HG03280 (cell line): ENCODE measurements around the gene ADCY9.
"Not testable (repeated sequence)": the region's sequence is repeated elsewhere in the genome, so short reads cannot be mapped to it uniquely, and the experiment has no call there.

Experiments
- ATAC-seq: cut with Tn5 transposase; IDR thresholded peaks from one replicate; pipeline ENCODE4 v1.9.1; 2021; ENCODE audit warnings: mild to moderate bottlenecking, moderate library complexity; ENCODE audit not compliant: unreplicated experiment

Gene ADCY9

DNA sequence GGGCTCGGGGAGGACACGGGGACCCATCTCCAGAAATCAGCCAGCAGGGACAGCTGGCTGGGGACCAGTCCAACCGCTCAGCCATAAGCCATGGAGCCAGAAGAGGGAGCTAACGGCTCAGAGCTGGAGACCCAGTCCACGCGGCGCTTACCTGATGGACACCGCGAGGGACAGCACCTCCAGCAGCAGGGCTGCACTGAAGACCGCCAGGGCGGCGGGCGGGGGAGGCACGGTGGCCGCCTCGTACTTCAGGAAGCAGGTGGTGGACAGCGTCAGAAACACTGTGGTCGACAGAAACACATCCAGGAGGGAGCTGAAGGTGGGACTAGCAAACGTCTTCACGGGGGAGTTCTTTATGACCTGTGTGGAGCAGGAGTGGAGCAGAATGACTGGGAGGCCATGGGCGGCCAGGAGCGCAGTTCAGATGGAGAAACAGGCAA is 133.1 kb downstream of the ADCY9 start:
- ATAC-seq, result no peak

DNA sequence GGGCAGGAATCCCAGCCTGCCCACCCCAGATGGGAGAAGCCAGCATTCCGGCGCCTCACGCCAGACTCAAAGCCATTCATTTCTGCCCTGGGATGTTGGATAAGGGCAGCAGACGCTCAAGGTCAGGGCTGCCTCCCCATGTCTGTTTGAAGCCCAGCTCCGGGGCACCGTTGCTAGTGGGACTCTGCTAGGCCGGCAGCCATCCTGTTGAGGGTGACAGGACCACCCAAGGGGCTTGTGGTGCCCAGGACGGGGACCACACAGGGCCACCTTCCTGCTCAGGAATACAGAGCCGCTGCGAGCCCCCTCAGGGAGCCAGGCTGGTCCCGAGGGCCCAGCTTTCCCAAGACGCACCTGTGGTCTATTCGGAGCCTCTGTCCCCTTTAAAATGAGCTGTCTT is 134.0 kb downstream of the ADCY9 start:
- ATAC-seq, result no peak

DNA sequence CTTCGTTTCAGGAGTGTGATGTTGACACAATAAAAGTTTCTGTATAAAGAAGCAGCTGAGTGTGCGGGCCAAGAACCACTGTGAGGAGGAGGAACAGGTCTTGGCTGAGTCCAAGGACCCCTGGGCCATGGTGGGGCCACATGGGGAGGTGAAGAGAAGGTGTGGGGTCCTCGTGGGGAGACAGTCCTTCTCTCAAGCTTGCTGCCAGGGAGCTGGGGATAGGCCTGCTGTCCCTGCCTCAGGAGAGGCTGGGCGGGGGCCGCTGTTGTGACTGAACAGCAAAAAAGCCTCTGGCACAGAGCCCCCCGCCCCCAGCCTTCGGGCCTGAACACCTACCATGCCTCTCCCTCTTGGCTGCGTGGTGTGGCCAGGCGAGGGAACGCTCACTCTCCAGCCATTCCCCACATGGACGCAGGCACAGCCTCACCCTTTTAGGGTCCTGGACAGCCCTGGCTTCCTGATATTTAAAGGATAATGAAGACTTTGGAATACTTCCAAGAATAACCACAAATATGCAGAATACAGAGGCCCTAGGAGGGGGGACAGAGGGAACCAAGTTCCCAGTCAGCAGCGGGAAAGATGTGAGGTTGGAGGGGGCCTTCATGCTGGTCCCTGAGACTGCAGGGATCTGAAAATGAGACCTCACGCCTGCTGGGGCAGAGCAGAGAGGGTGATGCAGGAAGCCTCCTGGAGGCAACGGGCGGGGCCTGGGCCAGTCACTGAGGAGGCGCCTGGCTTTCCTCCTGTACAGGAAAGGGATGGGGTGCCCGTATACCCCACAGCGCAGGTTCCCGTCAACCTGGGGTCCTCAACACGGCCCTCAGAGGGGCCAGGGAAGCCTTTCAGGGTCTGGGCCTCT is 135.8 kb downstream of the ADCY9 start:
- ATAC-seq, result no peak

GRCh38 chr16:3979518-3979917 is 136.7 kb downstream of the ADCY9 start:
- ATAC-seq, result no peak

DNA sequence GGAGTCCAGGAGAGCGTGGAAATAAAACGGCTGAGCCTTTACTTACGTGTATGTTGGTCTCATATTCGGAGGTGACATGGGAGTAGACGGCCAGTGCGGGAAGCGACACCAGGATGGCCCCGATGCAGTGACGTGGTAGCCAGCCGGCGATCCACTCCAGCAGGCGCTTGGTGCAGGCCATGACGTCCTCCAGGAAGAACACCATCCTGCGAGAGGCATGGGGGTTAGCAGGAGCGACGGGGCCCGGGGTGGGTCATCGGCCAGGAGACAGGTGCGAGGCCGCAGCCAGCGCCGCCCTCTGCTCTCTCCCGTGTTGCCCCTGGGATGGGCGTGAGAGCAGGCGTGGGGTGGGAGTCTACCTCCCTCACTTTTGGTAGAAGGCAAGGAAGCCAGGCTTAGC is 137.2 kb downstream of the ADCY9 start:
- ATAC-seq, result no peak

GRCh38 chr16:3977376-3977775 is 138.9 kb downstream of the ADCY9 start:
- no peak for ATAC-seq

- no peak for ATAC-seq
Measured at GRCh38 chr16:3974751-3975150, 141.5 kb downstream of the ADCY9 start.

- no peak for ATAC-seq
Measured at GRCh38 chr16:3971706-3972105, 144.5 kb downstream of the ADCY9 start.

DNA sequence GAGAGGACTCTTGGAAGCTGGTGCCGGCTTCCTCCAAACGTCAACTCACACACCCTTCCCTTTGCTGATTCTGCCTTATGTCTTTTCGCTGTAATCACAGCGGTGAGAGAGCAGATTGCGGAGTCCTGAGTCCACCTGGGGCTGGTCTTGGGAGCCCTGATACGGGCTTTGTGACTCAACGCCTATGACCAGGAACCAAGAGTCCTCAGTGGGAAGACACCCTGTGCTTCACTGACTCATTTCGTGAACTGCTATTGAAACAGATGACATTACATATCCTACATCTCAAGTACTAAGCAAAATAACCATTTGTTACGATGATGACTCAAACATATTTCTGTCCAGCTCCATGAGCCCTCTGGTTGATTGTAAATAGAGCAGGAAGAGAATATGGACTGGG is 145.0 kb downstream of the ADCY9 start:
- no peak for ATAC-seq

DNA sequence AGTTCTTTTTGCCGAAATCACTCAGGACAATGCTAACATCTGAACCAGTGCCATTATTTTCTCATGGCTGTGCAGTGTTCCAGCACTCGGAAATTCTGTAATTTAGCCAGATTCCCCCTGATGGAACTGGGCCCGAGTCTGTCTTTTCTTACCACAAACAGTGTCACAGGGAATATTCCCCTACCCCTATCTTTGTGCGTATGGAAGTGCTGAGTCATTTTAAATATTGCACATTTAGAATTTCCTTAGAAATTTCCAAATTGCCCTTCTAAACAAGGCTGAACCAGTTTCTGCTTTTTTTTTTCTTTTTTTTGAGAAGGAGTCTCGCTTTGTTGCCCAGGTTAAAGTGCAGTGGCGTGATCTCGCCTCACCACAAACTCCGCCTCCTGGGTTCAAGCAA is 147.7 kb downstream of the ADCY9 start:
- no peak for ATAC-seq

DNA sequence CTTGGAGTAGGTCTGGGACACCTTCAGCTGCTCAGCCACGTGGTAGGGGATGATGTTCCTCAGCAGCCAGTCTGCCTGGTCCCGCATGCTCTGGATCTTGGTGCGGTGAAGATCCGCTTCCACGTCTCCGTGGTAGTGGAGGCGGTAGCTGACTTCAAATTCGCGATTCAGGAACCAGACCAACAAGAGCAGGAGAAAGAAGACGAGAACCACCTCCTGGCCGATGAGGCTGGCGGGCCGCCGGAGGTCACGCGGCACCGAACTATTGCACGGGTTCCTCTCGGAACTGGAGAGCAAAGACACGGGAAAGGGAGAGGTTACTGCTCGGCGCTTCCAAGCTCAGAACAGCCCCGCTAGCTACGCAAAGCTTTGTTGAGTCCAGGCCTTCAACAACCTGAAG is 149.6 kb downstream of the ADCY9 start:
- ATAC-seq, result no peak

- ATAC-seq, result no peak
Measured at GRCh38 chr16:3965781-3966582, 150.3 kb downstream of the ADCY9 start.

GRCh38 chr16:3965306-3965705 is 150.9 kb downstream of the ADCY9 start:
- no peak for ATAC-seq

- no peak for ATAC-seq
Measured at GRCh38 chr16:3964686-3965290, 151.5 kb downstream of the ADCY9 start.

DNA sequence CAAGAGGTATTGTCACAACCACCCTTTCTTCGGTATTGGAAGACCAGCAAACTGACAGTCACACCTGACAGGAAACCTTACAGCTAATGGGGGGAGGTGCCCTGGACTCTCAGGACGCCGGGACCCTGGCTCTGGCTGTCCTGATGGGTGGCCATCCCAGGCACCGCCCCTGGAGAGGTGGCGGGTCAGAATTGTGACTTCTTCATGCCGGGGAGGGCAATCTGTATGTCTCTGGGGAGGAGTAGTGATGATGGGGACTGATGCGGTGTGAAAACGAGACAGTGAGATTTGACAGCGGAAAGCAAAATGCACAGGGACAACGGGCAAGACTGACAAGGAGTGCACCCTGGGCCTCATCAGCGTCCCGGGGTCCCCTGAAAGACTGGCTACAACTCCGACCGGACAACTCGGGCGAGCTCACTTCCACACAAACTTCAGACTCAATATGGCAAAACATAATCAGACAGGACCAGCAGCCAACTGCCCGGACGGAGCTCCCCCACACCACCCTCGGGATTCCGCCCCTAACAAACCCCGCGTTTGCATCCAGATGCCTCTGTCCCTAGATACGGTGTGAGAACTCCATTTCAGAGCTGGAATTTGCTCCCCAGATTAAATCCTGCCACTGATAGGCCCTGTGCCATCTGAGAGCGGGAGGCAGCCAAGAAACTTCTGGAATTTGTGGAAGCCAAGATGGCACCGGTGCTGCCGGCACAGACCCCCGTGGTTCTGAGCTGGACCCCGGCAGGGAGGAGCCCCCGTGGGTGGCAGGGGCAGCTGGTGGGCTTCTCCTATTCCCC is 152.2 kb downstream of the ADCY9 start:
- ATAC-seq, result no peak

- ATAC-seq, result no peak
Measured at GRCh38 chr16:3963203-3963602, 153.0 kb downstream of the ADCY9 start.

GRCh38 chr16:3961449-3961849 is 154.8 kb downstream of the ADCY9 start:
- ATAC-seq, result no peak

GRCh38 chr16:3959926-3960590 is 156.2 kb downstream of the ADCY9 start:
- ATAC-seq, result not testable (repeated sequence)

- no peak for ATAC-seq
Measured at GRCh38 chr16:3959148-3959547, 157.1 kb downstream of the ADCY9 start.

GRCh38 chr16:3957344-3957980 is 158.8 kb downstream of the ADCY9 start:
- no peak for ATAC-seq
